Measurements from ENCODE around the gene PSMD13.
"Not testable (repeated sequence)": the region's sequence is repeated elsewhere in the genome, so short reads cannot be mapped to it uniquely, and the experiment has no call there.

PSMD13 gene

DNA sequence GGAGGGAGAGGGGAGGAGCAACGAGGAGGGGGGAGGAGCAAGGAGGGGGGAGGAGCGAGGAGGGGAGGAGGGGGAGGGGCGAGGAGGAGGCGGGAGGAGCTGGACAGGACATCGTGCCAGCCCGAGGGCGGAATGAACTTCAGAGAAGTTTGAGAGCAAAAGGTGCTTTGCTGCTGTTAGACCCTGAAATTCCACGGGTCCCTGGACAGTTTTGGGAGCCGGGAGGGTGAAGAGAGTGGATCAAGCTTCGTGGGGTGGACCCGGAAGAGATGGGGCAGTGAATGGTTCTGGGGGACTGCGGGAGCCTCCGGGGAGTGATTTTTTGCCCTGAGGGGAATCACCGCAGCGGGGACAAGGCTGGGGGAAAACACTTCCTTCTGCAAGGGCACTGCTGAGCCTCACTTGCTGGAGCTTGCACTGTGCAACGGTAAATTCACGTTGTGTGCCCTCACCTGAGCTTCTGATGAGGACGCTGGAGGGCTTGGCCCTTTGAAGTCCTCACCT, 30.8 kb downstream of the PSMD13 start:
- Histone ChIP-seq H3K9ac (ENCODE audit: low read length) (peak overlapping the region; percentile 88), H3K4me1 (ENCODE audit: low read length) (peaks cover 12% of the 10 kb centered on the region), H3K4me2 (ENCODE audit: low read depth, low read length) (peak overlapping the region; percentile 88), H2AFZ (ENCODE audit: low read length) (no peak overlapping the region), H4K20me1 (ENCODE audit: insufficient read depth, low read length) (no peaks in the 10 kb centered on the region), H3K9me3 (replicated peaks; ENCODE audit: insufficient read depth, low read length) (no peaks in the 10 kb centered on the region), H3F3A (ENCODE audit: insufficient read depth, low read length) (peaks cover 33% of the 10 kb centered on the region), H3K79me2 (ENCODE audit: low read length) (peaks cover 6% of the 10 kb centered on the region; the same call in 1 of the 2 replicates), H3K9me2 (replicated peaks; ENCODE audit: insufficient read depth, low read length) (no peaks in the 10 kb centered on the region), H3K27ac (ENCODE audit: low read length) (peak overlapping the region; percentile 97), H3K4me3 (ENCODE audit: low read length) (peak overlapping the region; percentile 61), H3K27me3 (replicated peaks; ENCODE audit: insufficient read depth, low read length) (no peaks in the 10 kb centered on the region), H3K36me3 (replicated peaks; ENCODE audit: insufficient read depth, low read length) (no peaks in the 10 kb centered on the region)
- peak; percentile 72 for DNase-seq
- TF ChIP-seq EZH2 (optimal IDR thresholded peaks at IDR 0.05; ENCODE audit: low read depth, low read length) (no peak), EZH2phosphoT487 (IDR thresholded peaks at IDR 0.05; ENCODE audit: low read length) (no peak)
- TF ChIP-seq, protein P1, sequence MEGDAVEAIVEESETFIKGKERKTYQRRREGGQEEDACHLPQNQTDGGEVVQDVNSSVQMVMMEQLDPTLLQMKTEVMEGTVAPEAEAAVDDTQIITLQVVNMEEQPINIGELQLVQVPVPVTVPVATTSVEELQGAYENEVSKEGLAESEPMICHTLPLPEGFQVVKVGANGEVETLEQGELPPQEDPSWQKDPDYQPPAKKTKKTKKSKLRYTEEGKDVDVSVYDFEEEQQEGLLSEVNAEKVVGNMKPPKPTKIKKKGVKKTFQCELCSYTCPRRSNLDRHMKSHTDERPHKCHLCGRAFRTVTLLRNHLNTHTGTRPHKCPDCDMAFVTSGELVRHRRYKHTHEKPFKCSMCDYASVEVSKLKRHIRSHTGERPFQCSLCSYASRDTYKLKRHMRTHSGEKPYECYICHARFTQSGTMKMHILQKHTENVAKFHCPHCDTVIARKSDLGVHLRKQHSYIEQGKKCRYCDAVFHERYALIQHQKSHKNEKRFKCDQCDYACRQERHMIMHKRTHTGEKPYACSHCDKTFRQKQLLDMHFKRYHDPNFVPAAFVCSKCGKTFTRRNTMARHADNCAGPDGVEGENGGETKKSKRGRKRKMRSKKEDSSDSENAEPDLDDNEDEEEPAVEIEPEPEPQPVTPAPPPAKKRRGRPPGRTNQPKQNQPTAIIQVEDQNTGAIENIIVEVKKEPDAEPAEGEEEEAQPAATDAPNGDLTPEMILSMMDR (IDR thresholded peaks at IDR 0.05; ENCODE audit: low read length) = no peak

GRCh38 chr11:268716-269145, 32.0 kb downstream of the PSMD13 start:
- Histone ChIP-seq H3K4me2 (ENCODE audit: low read depth, low read length) (peak overlapping the region; percentile 88; the same call in 1 of the 2 replicates), H3K4me3 (ENCODE audit: low read length) (peak overlapping the region; percentile 61)

GRCh38 chr11:269146-269890, 32.5 kb downstream of the PSMD13 start:
- no peak for TF ChIP-seq EZH2phosphoT487 (IDR thresholded peaks at IDR 0.05; ENCODE audit: low read length)
- TF ChIP-seq, protein P1 (IDR thresholded peaks at IDR 0.05; ENCODE audit: low read length) = peak; percentile 30
- peak overlapping the region; percentile 88 for H3K4me2 ChIP-seq (ENCODE audit: low read depth, low read length)
- no peaks in the 10 kb centered on the region for H3K27me3 ChIP-seq (replicated peaks; ENCODE audit: insufficient read depth, low read length)
- peaks cover 12% of the 10 kb centered on the region for H3K4me1 ChIP-seq (ENCODE audit: low read length)
- H4K20me1 ChIP-seq (ENCODE audit: insufficient read depth, low read length) = no peaks in the 10 kb centered on the region
- H3K9me3 ChIP-seq (replicated peaks; ENCODE audit: insufficient read depth, low read length) = no peaks in the 10 kb centered on the region
- H3K79me2 ChIP-seq (ENCODE audit: low read length) = peaks cover 6% of the 10 kb centered on the region; the same call in 1 of the 2 replicates
- peak overlapping the region; percentile 61 for H3K4me3 ChIP-seq (ENCODE audit: low read length)
- H3K9me2 ChIP-seq (replicated peaks; ENCODE audit: insufficient read depth, low read length) = no peaks in the 10 kb centered on the region
- H3K9ac ChIP-seq (ENCODE audit: low read length) = peak overlapping the region; percentile 88
- H3F3A ChIP-seq (ENCODE audit: insufficient read depth, low read length) = peaks cover 33% of the 10 kb centered on the region
- DNase-seq = peak; percentile 90
- peak overlapping the region; percentile 97 for H3K27ac ChIP-seq (ENCODE audit: low read length)
- H2AFZ ChIP-seq (ENCODE audit: low read length) = no peak overlapping the region
- H3K36me3 ChIP-seq (replicated peaks; ENCODE audit: insufficient read depth, low read length) = no peaks in the 10 kb centered on the region

More at GRCh38 chr11:268716-269145, 32.0 kb downstream of the PSMD13 start:
- not testable (repeated sequence) for H3K9me2 ChIP-seq (replicated peaks; ENCODE audit: insufficient read depth, low read length); H3K79me2 ChIP-seq (ENCODE audit: low read length); H3K9me3 ChIP-seq (replicated peaks; ENCODE audit: insufficient read depth, low read length); H3K27me3 ChIP-seq (replicated peaks; ENCODE audit: insufficient read depth, low read length); H3K36me3 ChIP-seq (replicated peaks; ENCODE audit: insufficient read depth, low read length); H4K20me1 ChIP-seq (ENCODE audit: insufficient read depth, low read length); H2AFZ ChIP-seq (ENCODE audit: low read length)
- DNase-seq = peak; percentile 94
- peak overlapping the region; percentile 97 for H3K27ac ChIP-seq (ENCODE audit: low read length)
- H3K9ac ChIP-seq (ENCODE audit: low read length) = peak overlapping the region; percentile 88
- peaks cover 12% of the 10 kb centered on the region for H3K4me1 ChIP-seq (ENCODE audit: low read length)
- peaks cover 33% of the 10 kb centered on the region for H3F3A ChIP-seq (ENCODE audit: insufficient read depth, low read length)

All from MM.1S (cell line).